Adrenal gland (tissue), 5 donors: ENCODE data around the gene NFKB2.

Experiments used
- CTCF ChIP-seq, 6 experiments: fragments of 450-650 bp in 4 of 6; fragments of 200-600 bp in 2 of 6; sonication (generic) in 1 of 6; IDR thresholded peaks; 1 replicate in 5 of 6; 2 replicates in 1 of 6; pipeline versions ENCODE4 v1.5.1 to v1.8.0; 2016 to 2021; ENCODE audit warnings: antibody characterized with exemption in 6 of 6, mild to moderate bottlenecking in 2 of 6, moderate library complexity in 1 of 6
- POLR2A ChIP-seq, 2 donors: fragments of 450-650 bp; IDR thresholded peaks; one replicate each; pipeline ENCODE4 v1.6.1; 2017; ENCODE audit warnings: antibody characterized with exemption in 2 of 2, mild to moderate bottlenecking in 2 of 2, moderate library complexity in 1 of 2
- donor health status: DM: no; HTN: no; CAD: no.

GRCh38 chr10:102376901-102377300 lies 18.6 kb upstream of the NFKB2 start:
- TF ChIP-seq CTCF (IDR thresholded peaks at IDR 0.05) (no peak), POLR2A (IDR thresholded peaks at IDR 0.05) (no peak)
